ENCODE data around the gene CCDC134.

- TF ChIP-seq POLR2A (IDR thresholded peaks at IDR 0.05): no peak
- no peak for TF ChIP-seq EP300 (IDR thresholded peaks at IDR 0.05)
- no peak for TF ChIP-seq POLR2AphosphoS5 (IDR thresholded peaks at IDR 0.05)
- TF ChIP-seq, protein P1, sequence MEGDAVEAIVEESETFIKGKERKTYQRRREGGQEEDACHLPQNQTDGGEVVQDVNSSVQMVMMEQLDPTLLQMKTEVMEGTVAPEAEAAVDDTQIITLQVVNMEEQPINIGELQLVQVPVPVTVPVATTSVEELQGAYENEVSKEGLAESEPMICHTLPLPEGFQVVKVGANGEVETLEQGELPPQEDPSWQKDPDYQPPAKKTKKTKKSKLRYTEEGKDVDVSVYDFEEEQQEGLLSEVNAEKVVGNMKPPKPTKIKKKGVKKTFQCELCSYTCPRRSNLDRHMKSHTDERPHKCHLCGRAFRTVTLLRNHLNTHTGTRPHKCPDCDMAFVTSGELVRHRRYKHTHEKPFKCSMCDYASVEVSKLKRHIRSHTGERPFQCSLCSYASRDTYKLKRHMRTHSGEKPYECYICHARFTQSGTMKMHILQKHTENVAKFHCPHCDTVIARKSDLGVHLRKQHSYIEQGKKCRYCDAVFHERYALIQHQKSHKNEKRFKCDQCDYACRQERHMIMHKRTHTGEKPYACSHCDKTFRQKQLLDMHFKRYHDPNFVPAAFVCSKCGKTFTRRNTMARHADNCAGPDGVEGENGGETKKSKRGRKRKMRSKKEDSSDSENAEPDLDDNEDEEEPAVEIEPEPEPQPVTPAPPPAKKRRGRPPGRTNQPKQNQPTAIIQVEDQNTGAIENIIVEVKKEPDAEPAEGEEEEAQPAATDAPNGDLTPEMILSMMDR (IDR thresholded peaks at IDR 0.05): no peak
Measured at GRCh38 chr22:41752011-41752970, 48.2 kb upstream of the CCDC134 start.
